Gastroesophageal sphincter (tissue), 4 donors: Measurements from ENCODE around the gene DLX4. TPM values are rescaled to one million over a fixed set of nuclear protein-coding genes. Genes with fewer than 3 reads are reported as not detected.

Experiments
- ATAC-seq: fragments of 150-250 bp; one replicate; pipeline ENCODE4 v1.9.1; 2016; ENCODE audit warnings: mild to moderate bottlenecking, moderate library complexity
- H3K27ac ChIP-seq, 4 donors: fragments of 200-600 bp; sonication (generic) in 3 of 4; 1 replicate in 3 of 4; 2 replicates in 1 of 4; pipeline ENCODE4 v1.5.1; 2016 to 2019
- H3K27me3 ChIP-seq: fragments of 200-600 bp; sonication (generic); one replicate; pipeline ENCODE4 v1.5.1; 2019
- H3K36me3 ChIP-seq, 2 donors: fragments of 200-600 bp; sonication (generic); one replicate each; pipeline ENCODE4 v1.5.1; 2019; ENCODE audit warnings: control low read depth in 1 of 2
- H3K4me1 ChIP-seq, 3 donors: fragments of 200-600 bp; sonication (generic); 1 replicate in 2 of 3; 2 replicates in 1 of 3; pipeline ENCODE4 v1.5.1; 2016 to 2019; ENCODE audit warnings: control low read depth in 2 of 3
- H3K4me3 ChIP-seq, 2 donors: fragments of 200-600 bp; sonication (generic); one replicate each; pipeline ENCODE4 v1.5.1; 2019; ENCODE audit warnings: mild to moderate bottlenecking in 1 of 2, moderate library complexity in 1 of 2
- H3K9me3 ChIP-seq, 3 donors: fragments of 200-600 bp; sonication (generic); one replicate each; pipeline ENCODE4 v1.5.1; 2017 to 2019; ENCODE audit warnings: control low read depth in 2 of 3
- EP300 ChIP-seq: sonication (generic); formaldehyde crosslinking; IDR thresholded peaks from one replicate; pipeline ENCODE4 v1.6.1; 2017; ENCODE audit warnings: antibody characterized with exemption, mild to moderate bottlenecking
- POLR2A ChIP-seq, 2 donors: fragments of 450-650 bp; IDR thresholded peaks; one replicate each; pipeline ENCODE4 v1.6.1; 2017; ENCODE audit warnings: antibody characterized with exemption in 2 of 2, mild to moderate bottlenecking in 2 of 2, moderate library complexity in 1 of 2
- POLR2AphosphoS5 ChIP-seq: sonication (generic); formaldehyde crosslinking; IDR thresholded peaks from one replicate; pipeline ENCODE4 v1.6.1; 2017; ENCODE audit warnings: antibody characterized with exemption
- WGBS, 2 donors: methylation state at CpG; one replicate each; pipeline ENCODE4 v1.1.5; 2018; ENCODE audit warnings: low coverage in 1 of 2; 5-methylcytosine and 5-hydroxymethylcytosine counted together
- total RNA-seq, 4 donors: library from RNA; depleted of rRNA; stranded (reverse); fragments of >200 nt; gene quantifications; one replicate each; pipeline ENCODE4 v1.1.0, GENCODE V29; 2016
- TF ChIP-seq, protein P1 (sequence below), 4 experiments: fragments of 200-600 bp in 2 of 4; fragments of 450-650 bp in 2 of 4; sonication (generic) in 1 of 4; IDR thresholded peaks; one replicate each; pipeline ENCODE4 v1.5.1; 2017 to 2019; ENCODE audit warnings: antibody characterized with exemption in 4 of 4, mild to moderate bottlenecking in 2 of 4, moderate library complexity in 2 of 4

Gene DLX4
- total RNA-seq, 4 donors from 2014 or later, result 0.35 TPM; not detected in 3

GRCh38 chr17:49931416-49932137 is 37.4 kb upstream of the DLX4 start:
- TF ChIP-seq, protein P1, sequence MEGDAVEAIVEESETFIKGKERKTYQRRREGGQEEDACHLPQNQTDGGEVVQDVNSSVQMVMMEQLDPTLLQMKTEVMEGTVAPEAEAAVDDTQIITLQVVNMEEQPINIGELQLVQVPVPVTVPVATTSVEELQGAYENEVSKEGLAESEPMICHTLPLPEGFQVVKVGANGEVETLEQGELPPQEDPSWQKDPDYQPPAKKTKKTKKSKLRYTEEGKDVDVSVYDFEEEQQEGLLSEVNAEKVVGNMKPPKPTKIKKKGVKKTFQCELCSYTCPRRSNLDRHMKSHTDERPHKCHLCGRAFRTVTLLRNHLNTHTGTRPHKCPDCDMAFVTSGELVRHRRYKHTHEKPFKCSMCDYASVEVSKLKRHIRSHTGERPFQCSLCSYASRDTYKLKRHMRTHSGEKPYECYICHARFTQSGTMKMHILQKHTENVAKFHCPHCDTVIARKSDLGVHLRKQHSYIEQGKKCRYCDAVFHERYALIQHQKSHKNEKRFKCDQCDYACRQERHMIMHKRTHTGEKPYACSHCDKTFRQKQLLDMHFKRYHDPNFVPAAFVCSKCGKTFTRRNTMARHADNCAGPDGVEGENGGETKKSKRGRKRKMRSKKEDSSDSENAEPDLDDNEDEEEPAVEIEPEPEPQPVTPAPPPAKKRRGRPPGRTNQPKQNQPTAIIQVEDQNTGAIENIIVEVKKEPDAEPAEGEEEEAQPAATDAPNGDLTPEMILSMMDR (IDR thresholded peaks at IDR 0.05), result no peak
- TF ChIP-seq EP300 (no peak), POLR2AphosphoS5 (no peak)
- 26 to 100% methylated on average over 1 to 3 of the region's 16 CpGs for WGBS, 2 donors
- H3K9me3 ChIP-seq, result no peaks in the 10 kb centered on the region
- H3K4me1 ChIP-seq, result no peaks in the 10 kb centered on the region
- no peak overlapping the region for H3K4me3 ChIP-seq
- no peak overlapping the region for H3K27ac ChIP-seq
- ATAC-seq, result no peak
- peaks cover 83% of the 10 kb centered on the region for H3K27me3 ChIP-seq
- H3K36me3 ChIP-seq, result no peaks in the 10 kb centered on the region

GRCh38 chr17:49932138-49932723 is 36.8 kb upstream of the DLX4 start:
- 70 to 86% methylated on average over 3 to 9 of the region's 17 CpGs for WGBS, 2 donors
- H3K4me3 ChIP-seq, result no peak overlapping the region
- H3K27me3 ChIP-seq, result peaks cover 77% of the 10 kb centered on the region
- no peaks in the 10 kb centered on the region for H3K9me3 ChIP-seq
- TF ChIP-seq POLR2A (IDR thresholded peaks at IDR 0.05) (no peak), EP300 (no peak), POLR2AphosphoS5 (no peak)
- TF ChIP-seq, protein P1 (IDR thresholded peaks at IDR 0.05), result no peak
- no peak for ATAC-seq
- no peak overlapping the region for H3K27ac ChIP-seq
- no peaks in the 10 kb centered on the region for H3K36me3 ChIP-seq
- no peaks in the 10 kb centered on the region for H3K4me1 ChIP-seq

GRCh38 chr17:49932901-49933300 is 36.1 kb upstream of the DLX4 start:
- TF ChIP-seq POLR2AphosphoS5 (no peak), POLR2A (IDR thresholded peaks at IDR 0.05) (no peak), EP300 (no peak)
- TF ChIP-seq, protein P1 (IDR thresholded peaks at IDR 0.05), result no peak
- Histone ChIP-seq H3K4me1 (no peaks in the 10 kb centered on the region), H3K9me3 (no peaks in the 10 kb centered on the region), H3K4me3 (no peak overlapping the region), H3K27ac (no peak overlapping the region), H3K36me3 (no peaks in the 10 kb centered on the region), H3K27me3 (peaks cover 71% of the 10 kb centered on the region)
- WGBS, 2 donors, result 83% methylated on average over 1 of the region's 6 CpGs; no CpG with 5 or more reads in 1 of the 2 donors
- ATAC-seq, result no peak

- Histone ChIP-seq H3K9me3 (no peaks in the 10 kb centered on the region), H3K36me3 (no peaks in the 10 kb centered on the region), H3K4me1 (no peaks in the 10 kb centered on the region), H3K4me3 (no peak overlapping the region), H3K27ac (no peak overlapping the region), H3K27me3 (peaks cover 70% of the 10 kb centered on the region)
- TF ChIP-seq POLR2A (IDR thresholded peaks at IDR 0.05), result no peak
- WGBS, 2 donors, result 64 to 80% methylated on average over 1 to 9 of the region's 15 CpGs
- ATAC-seq, result no peak
These were observed 33.3 kb upstream of the DLX4 start for GRCh38 chr17:49935526-49936210.

DNA sequence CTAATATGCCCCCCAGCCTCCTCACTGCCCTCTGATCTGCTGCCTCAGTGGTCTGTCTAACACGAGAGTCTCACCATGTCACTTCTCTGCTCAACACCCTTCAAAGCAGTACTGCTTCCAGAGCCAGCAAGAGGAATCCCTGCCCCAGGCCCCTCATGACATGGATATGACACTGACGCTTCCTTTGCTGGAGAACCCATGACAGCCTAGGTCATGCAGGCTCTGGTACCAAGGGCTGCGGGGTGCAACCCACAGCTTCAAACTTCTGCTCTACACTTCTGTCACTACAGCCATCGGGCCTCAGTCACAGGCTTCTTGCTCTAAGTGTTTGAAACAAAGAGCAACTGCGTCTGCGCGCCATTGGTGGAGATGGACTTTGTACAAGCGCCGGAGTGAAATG is 32.6 kb upstream of the DLX4 start:
- no peaks in the 10 kb centered on the region for H3K9me3 ChIP-seq
- no peak for ATAC-seq
- H3K4me3 ChIP-seq, result no peak overlapping the region
- no peaks in the 10 kb centered on the region for H3K36me3 ChIP-seq
- TF ChIP-seq EP300 (no peak), POLR2A (IDR thresholded peaks at IDR 0.05) (no peak), POLR2AphosphoS5 (no peak)
- TF ChIP-seq, protein P1 (IDR thresholded peaks at IDR 0.05), result no peak
- 76 to 85% methylated on average over 3 to 9 of the region's 9 CpGs for WGBS, 2 donors
- peaks cover 68% of the 10 kb centered on the region for H3K27me3 ChIP-seq
- no peaks in the 10 kb centered on the region for H3K4me1 ChIP-seq
- H3K27ac ChIP-seq, result no peak overlapping the region
